GM19463 (cell line): ENCODE data around the gene ITLN1.
"Not testable (repeated sequence)": the region's sequence is repeated elsewhere in the genome, so short reads cannot be mapped to it uniquely, and the experiment has no call there.

Experiments used
- ATAC-seq: cut with Tn5 transposase; IDR thresholded peaks from one replicate; pipeline ENCODE4 v1.9.1; 2021; ENCODE audit warnings: mild to moderate bottlenecking, moderate library complexity; ENCODE audit not compliant: unreplicated experiment

Gene ITLN1

GRCh38 chr1:160883581-160884513 lies 1.1 kb downstream of the ITLN1 start:
- no peak for ATAC-seq

DNA sequence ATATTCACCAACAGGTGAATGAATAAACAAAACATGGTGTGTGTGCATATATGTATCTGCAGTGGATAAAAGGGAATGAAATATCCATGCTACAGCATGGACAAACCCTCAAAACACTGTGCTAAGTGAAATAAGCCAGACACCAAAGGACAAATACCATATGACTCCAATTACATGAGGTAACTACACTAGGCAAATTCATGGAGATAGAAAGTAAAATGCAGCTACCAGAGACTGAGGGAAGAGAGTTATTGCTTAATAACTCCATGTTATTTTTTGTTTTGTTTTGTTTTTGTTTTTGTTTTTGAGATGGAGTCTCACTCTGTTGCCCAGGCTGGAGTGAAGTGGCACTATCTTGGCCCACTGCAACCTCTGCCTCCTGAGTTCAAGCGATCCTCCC lies 2.4 kb downstream of the ITLN1 start:
- no peak for ATAC-seq

- ATAC-seq: not testable (repeated sequence)
Observed at GRCh38 chr1:160881264-160881663, 3.7 kb downstream of the ITLN1 start.

DNA sequence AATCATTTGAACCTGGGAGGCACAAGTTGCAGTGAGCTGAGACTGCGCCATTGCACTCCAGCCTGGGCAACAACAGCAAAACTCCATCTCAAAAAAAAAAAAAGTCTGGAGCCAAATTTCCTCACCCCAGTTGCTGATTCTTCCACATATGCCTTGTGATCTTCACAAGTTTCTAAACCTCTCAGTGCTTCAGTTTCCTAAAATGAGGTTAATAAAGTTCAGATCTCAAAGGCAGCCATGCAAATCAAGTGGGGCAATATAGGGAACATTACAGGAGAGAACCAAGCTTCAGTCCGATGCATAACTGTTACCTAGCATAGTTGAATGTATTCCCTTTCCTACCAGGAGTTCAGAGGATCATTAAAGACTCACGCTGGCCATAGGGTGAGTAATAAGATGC lies 4.8 kb downstream of the ITLN1 start:
- ATAC-seq: no peak

GRCh38 chr1:160879056-160879455 lies 5.9 kb downstream of the ITLN1 start:
- no peak for ATAC-seq

GRCh38 chr1:160877221-160877620 lies 7.8 kb downstream of the ITLN1 start:
- ATAC-seq: no peak

- ATAC-seq: no peak
Observed at GRCh38 chr1:160876311-160876710, 8.7 kb downstream of the ITLN1 start.

DNA sequence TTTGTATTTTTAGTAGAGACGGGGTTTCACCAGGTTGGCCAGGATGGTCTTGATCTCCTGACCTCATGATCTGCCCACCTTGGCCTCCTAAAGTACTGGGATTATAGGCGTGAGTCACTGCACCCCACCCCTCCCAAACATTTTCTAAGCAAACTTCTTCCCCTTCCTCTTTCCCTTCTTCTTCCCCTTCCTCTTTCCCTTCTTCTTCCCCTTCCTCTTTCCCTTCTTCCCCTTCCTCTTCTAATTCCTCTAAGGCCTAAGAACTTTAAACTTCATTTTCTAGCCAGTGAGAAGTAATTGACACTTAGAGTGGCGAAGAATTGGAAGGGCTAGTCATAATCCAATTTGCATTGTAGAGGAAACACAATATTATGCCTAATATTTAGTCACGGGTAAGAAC lies 9.4 kb downstream of the ITLN1 start:
- ATAC-seq: not testable (repeated sequence)

GRCh38 chr1:160874935-160875334 lies 10.0 kb downstream of the ITLN1 start:
- no peak for ATAC-seq

DNA sequence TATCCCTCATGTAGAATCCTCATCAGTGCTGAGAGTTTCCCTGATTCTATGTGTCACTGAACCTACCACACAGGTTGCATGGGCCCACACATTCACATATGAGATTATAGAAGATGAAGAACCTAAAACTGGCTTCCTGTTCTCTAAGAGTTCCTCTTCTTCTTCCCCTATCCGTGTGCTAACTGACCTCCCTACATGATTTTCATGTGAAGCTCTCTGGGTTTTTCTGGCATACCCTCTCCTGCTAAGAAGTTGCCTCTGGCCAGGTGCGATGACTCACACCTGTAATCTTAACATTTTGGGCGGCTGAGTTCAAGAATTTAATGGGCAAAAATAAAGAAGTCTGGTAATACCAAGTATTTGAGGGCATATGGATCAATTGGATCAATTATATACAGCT lies 16.8 kb downstream of the ITLN1 start:
- ATAC-seq: no peak

DNA sequence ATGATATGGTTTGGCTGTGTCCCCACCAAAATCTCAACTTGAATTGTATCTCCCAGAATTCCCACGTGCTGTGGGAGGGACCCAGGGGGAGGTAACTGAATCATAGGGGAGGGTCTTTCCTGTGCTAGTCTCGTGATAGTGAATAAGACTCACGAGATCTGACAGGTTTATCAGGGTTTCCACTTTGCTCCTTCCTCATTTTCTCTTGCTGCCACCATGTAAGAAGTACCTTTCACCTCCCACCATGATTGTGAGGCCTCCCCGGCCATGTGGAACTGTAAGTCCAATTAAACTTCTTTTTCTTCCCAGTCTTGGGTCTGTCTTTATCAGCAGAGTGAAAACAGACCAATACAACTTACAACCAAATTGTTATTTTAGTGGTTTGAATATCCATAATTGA lies 17.3 kb downstream of the ITLN1 start:
- not testable (repeated sequence) for ATAC-seq

DNA sequence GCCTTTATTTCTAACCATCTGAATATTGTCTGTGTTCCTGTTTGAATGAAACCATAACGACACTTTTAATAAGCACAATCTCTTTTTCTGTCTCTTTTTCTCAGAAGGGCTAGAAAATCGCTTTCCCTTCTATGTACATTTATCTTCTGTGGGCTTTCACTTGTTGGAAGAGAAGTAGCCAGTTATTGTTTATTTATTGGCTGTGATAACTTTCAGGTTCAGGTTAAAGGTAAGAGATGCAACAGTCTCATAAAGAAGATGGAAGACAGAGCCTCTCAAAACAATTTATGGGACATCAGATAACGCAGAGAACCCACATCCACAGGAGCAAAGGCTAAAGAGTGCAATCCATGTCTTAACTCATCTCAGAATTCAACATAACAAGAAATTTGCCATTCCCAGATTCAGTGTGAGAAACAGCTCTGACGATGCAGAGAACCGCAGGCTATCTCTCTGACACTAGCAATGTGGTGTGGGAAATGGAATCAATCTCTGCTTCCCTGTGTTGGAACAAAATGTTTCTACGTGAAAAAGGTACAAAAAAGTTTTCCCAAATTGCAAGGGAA lies 18.2 kb downstream of the ITLN1 start:
- ATAC-seq: no peak

- no peak for ATAC-seq
Observed at GRCh38 chr1:160866001-160866694, 18.8 kb downstream of the ITLN1 start.

- no peak for ATAC-seq
Observed at GRCh38 chr1:160865337-160865736, 19.6 kb downstream of the ITLN1 start.

- no peak for ATAC-seq
Observed at GRCh38 chr1:160864173-160864572, 20.8 kb downstream of the ITLN1 start.

GRCh38 chr1:160863774-160864131 lies 21.2 kb downstream of the ITLN1 start:
- ATAC-seq: no peak

GRCh38 chr1:160863061-160863773 lies 21.8 kb downstream of the ITLN1 start:
- ATAC-seq: no peak

DNA sequence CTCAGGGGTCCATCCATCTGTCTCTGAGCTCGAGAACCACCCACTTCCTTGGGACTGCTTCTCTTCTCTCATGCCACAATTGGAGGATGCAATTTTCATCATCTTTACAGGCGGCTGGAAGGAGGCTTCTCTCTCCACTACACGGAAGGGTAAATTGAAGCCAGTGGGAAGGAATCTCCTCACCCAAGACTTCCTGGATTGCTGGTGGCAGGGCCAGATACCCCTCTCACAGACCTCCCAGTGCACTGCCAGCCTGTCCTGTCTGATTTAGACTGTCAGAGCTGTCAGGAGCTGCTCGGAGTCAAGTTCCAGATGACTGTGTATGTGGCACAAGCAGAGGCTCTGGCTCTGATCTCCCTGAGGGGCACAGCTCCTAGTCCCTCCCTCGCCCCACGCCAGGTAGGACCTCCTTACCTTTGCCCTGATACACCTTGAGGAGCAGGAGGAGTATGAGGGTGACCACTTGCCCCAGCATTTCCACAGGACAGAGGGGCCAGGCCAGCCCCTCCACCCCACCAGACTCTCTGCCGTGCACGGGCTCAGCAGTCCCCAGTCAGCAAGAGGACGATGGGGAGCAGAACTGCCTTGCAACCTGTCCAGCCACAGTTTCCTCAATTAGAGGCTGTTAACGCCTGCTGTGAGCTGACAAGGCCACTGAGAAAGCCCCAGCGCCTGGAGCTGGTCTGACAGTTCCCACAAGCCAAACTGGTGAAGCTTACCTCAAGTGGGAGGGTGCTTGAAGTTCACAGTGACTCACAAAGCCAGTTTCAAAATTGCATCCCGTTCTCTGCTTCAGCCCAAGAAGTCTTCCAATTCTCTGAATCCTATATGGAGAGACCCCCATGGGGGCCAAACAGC lies 22.5 kb downstream of the ITLN1 start, which contains the start of gene CD244:
Gene CD244 (minus strand): TSS at position 685 of the 858 bp plus-strand sequence. CDS start 210 bp downstream, at position 475.
- peak; percentile 90 for ATAC-seq

- no peak for ATAC-seq
Observed at GRCh38 chr1:160860840-160861505, 24.0 kb downstream of the ITLN1 start.

- ATAC-seq: no peak
Observed at GRCh38 chr1:160859166-160859565, 25.8 kb downstream of the ITLN1 start.
